Measurements from ENCODE around the gene EHMT1. TPM values are rescaled to one million over a fixed set of nuclear protein-coding genes. Genes with fewer than 3 reads are reported as not detected.
"Not testable (repeated sequence)": the region's sequence is repeated elsewhere in the genome, so short reads cannot be mapped to it uniquely, and the experiment has no call there.

EHMT1 gene
- total and polyA plus RNA-seq, 2 experiments from 2014 or later = 46.0 to 47.7 TPM

DNA sequence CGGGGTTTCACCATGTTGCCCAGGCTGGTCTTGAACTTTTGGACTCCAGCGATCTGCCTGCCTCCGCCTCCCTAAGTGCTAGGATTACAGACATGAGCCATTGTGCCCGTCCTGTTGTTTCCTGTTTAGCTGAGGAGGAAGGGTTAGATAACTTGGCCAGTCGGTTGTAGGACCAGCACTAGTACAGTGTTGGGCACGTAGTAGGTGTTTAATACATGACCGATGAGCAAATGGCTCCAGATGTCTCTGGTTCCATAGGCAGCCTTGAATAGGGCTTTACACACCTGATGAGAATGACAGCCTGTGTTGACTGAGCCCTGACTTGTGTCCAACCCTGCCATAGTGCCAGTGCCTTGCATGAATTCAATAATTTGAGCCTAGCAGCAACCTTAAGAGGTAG, 1.8 kb downstream of the EHMT1 start:
- peak overlapping the region; percentile 81 for H3K4me2 ChIP-seq
- H3K9me2 ChIP-seq (replicated peaks; ENCODE audit: insufficient read depth) = no peaks in the 10 kb centered on the region
- TF ChIP-seq EZH2phosphoT487 (IDR thresholded peaks at IDR 0.05; ENCODE audit: low read depth, severe bottlenecking, unreplicated experiment) (no peak), EZH2 (IDR thresholded peaks at IDR 0.05; ENCODE audit: borderline replicate concordance) (no peak)
- TF ChIP-seq, protein P1, sequence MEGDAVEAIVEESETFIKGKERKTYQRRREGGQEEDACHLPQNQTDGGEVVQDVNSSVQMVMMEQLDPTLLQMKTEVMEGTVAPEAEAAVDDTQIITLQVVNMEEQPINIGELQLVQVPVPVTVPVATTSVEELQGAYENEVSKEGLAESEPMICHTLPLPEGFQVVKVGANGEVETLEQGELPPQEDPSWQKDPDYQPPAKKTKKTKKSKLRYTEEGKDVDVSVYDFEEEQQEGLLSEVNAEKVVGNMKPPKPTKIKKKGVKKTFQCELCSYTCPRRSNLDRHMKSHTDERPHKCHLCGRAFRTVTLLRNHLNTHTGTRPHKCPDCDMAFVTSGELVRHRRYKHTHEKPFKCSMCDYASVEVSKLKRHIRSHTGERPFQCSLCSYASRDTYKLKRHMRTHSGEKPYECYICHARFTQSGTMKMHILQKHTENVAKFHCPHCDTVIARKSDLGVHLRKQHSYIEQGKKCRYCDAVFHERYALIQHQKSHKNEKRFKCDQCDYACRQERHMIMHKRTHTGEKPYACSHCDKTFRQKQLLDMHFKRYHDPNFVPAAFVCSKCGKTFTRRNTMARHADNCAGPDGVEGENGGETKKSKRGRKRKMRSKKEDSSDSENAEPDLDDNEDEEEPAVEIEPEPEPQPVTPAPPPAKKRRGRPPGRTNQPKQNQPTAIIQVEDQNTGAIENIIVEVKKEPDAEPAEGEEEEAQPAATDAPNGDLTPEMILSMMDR (IDR thresholded peaks at IDR 0.05; ENCODE audit: poor library complexity) = no peak
- H3K79me2 ChIP-seq = peaks cover 84% of the 10 kb centered on the region
- peaks cover 53% of the 10 kb centered on the region for H4K20me1 ChIP-seq (ENCODE audit: insufficient read depth, poor library complexity, severe bottlenecking)
- H3K36me3 ChIP-seq (replicated peaks; ENCODE audit: insufficient read depth, low read depth) = no peaks in the 10 kb centered on the region
- H2AFZ ChIP-seq = no peak overlapping the region
- no peaks in the 10 kb centered on the region for H3K9me3 ChIP-seq (ENCODE audit: low read depth)
- WGBS (ENCODE audit: low lambda C conversion rate, missing lambda C conversion rate) = 83% methylated on average over 7 of the region's 7 CpGs
- no peaks in the 10 kb centered on the region for H3K27me3 ChIP-seq
- H3K4me3 ChIP-seq = no peak overlapping the region
- no peak for DNase-seq (ENCODE audit: low spot score)
- peak overlapping the region; percentile 6 for H3K27ac ChIP-seq
- H3K4me1 ChIP-seq (ENCODE audit: insufficient read depth) = peaks cover 21% of the 10 kb centered on the region

DNA sequence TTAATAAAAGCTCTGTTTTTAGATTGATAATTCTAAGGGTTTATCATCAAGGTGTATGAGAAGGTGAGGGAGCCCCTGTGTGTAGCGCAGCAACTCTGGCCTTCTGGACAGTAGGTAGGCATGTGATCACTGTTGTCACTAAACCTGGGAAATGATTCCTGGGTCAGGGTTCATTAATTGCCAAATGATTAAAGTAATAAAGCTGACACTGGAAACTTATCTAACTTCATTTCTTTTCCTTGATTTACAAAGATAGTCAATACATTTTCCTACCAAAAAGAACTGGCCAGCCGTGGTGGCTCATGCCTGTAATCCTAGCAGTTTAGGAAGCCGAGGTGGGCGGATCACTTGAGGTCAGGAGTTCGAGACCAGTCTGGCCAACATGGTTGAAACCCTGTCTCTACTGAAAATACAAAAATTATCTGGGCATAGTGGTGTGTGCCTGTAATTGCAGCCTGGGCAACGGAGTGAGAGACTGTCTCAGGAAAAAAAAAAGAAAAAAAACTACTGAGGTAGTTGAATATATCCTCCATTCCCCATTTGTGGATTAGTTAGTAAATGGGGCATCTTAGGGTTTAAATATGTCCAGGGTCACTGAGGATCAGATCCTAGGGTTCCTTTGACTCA, 2.4 kb downstream of the EHMT1 start:
- TF ChIP-seq EZH2phosphoT487 (IDR thresholded peaks at IDR 0.05; ENCODE audit: low read depth, severe bottlenecking, unreplicated experiment) = no peak
- TF ChIP-seq, protein P1 (IDR thresholded peaks at IDR 0.05; ENCODE audit: poor library complexity) = peak; percentile 21
- Histone ChIP-seq H3K36me3 (replicated peaks; ENCODE audit: insufficient read depth, low read depth) (no peaks in the 10 kb centered on the region), H3K4me2 (peak overlapping the region; percentile 81), H2AFZ (no peak overlapping the region), H4K20me1 (ENCODE audit: insufficient read depth, poor library complexity, severe bottlenecking) (peaks cover 59% of the 10 kb centered on the region), H3K9me3 (ENCODE audit: low read depth) (no peaks in the 10 kb centered on the region), H3K27me3 (no peaks in the 10 kb centered on the region), H3K9me2 (replicated peaks; ENCODE audit: insufficient read depth) (no peaks in the 10 kb centered on the region), H3K4me3 (no peak overlapping the region), H3K4me1 (ENCODE audit: insufficient read depth) (peaks cover 21% of the 10 kb centered on the region), H3K27ac (peak overlapping the region; percentile 6), H3K79me2 (peaks cover 88% of the 10 kb centered on the region)
- no peak for DNase-seq (ENCODE audit: low spot score)
- WGBS (ENCODE audit: low lambda C conversion rate, missing lambda C conversion rate) = 66% methylated on average over 6 of the region's 6 CpGs

DNA sequence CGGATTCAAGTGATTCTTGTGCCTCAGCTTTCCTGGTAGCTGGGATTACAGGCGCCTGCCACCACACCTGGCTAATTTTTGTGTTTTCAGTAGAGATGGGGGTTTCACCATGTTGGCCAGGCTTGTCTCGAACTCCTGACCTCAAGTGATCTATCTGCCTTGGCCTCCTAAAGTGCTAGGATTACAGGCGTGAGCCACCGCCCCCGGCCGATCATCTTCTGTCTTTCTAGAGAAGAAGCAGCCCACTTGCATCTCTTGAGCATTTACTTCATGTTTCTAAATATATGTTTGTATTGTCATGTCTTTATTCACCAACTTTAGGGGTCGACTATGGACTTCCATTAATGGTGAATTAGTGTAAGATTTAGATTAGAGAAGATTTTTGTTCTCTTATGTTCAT, 3.4 kb downstream of the EHMT1 start:
- not testable (repeated sequence) for H3K4me3 ChIP-seq; DNase-seq (ENCODE audit: low spot score); H2AFZ ChIP-seq; H3K9me2 ChIP-seq (replicated peaks; ENCODE audit: insufficient read depth); H3K27ac ChIP-seq; H3K4me2 ChIP-seq; H3K36me3 ChIP-seq (replicated peaks; ENCODE audit: insufficient read depth, low read depth); H3K27me3 ChIP-seq; H3K9me3 ChIP-seq (ENCODE audit: low read depth)
- WGBS (ENCODE audit: low lambda C conversion rate, missing lambda C conversion rate) = 95% methylated on average over 8 of the region's 8 CpGs
- H4K20me1 ChIP-seq (ENCODE audit: insufficient read depth, poor library complexity, severe bottlenecking) = peaks cover 67% of the 10 kb centered on the region
- peaks cover 88% of the 10 kb centered on the region for H3K79me2 ChIP-seq
- peaks cover 19% of the 10 kb centered on the region for H3K4me1 ChIP-seq (ENCODE audit: insufficient read depth)

DNA sequence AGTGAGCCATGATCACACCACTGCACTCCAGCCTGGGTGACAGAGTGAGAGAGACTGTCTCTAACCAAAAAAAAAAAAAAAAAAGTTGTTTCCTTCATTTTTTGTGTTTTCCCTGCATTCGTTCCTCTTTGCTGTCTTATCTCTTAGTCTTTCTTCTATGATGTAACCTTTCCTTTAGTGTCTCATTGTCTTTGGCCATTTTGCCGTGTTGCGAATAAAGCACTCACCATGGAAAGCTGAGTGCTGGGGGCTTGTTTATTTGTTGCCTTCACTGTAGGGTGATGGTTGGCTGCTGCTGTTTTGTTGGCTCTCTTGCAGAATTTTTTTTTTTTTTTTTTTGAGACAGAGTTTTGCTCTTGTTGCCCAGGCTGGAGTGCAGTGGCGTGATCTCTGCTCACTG, 7.7 kb downstream of the EHMT1 start:
- Histone ChIP-seq H3K79me2 (peaks cover 100% of the 10 kb centered on the region), H3K9me3 (ENCODE audit: low read depth) (no peaks in the 10 kb centered on the region), H4K20me1 (ENCODE audit: insufficient read depth, poor library complexity, severe bottlenecking) (peaks cover 93% of the 10 kb centered on the region), H3K4me2 (no peak overlapping the region), H3K36me3 (replicated peaks; ENCODE audit: insufficient read depth, low read depth) (no peaks in the 10 kb centered on the region), H3K4me1 (ENCODE audit: insufficient read depth) (peaks cover 6% of the 10 kb centered on the region), H2AFZ (no peak overlapping the region), H3K27me3 (no peaks in the 10 kb centered on the region), H3K9me2 (replicated peaks; ENCODE audit: insufficient read depth) (no peaks in the 10 kb centered on the region), H3K27ac (no peak overlapping the region), H3K4me3 (no peak overlapping the region)
- WGBS (ENCODE audit: low lambda C conversion rate, missing lambda C conversion rate) = 91% methylated on average over 4 of the region's 4 CpGs
- no peak for DNase-seq (ENCODE audit: low spot score)
- TF ChIP-seq, protein P1 (IDR thresholded peaks at IDR 0.05; ENCODE audit: poor library complexity) = no peak
- TF ChIP-seq EZH2 (IDR thresholded peaks at IDR 0.05; ENCODE audit: borderline replicate concordance) (no peak), EZH2phosphoT487 (IDR thresholded peaks at IDR 0.05; ENCODE audit: low read depth, severe bottlenecking, unreplicated experiment) (no peak)

DNA sequence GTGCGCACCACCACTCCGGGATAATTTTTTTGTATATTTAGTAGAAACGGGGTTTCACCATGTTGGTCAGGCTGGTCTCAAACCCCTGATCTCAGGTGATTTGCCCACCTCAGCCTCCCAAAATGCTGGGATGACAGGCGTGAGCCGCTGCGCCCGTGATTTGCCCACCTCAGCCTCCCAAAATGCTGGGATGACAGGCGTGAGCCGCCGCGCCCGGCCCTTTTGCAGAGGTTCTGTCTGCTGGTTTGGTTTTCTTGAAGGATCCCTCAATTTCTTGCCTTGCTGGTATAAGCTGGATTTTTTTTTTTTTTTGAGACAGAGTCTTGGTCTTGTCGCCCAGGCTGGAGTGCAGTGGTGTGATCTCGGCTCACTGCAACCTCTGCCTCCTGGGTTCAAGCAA, 8.6 kb downstream of the EHMT1 start:
- Histone ChIP-seq H3K79me2 (peaks cover 100% of the 10 kb centered on the region), H4K20me1 (ENCODE audit: insufficient read depth, poor library complexity, severe bottlenecking) (peaks cover 92% of the 10 kb centered on the region)
- not testable (repeated sequence) for H2AFZ ChIP-seq; H3K27me3 ChIP-seq; H3K9me3 ChIP-seq (ENCODE audit: low read depth); H3K27ac ChIP-seq; H3K36me3 ChIP-seq (replicated peaks; ENCODE audit: insufficient read depth, low read depth); DNase-seq (ENCODE audit: low spot score); H3K4me2 ChIP-seq; H3K4me1 ChIP-seq (ENCODE audit: insufficient read depth); H3K4me3 ChIP-seq; H3K9me2 ChIP-seq (replicated peaks; ENCODE audit: insufficient read depth)
- 98% methylated on average over 14 of the region's 14 CpGs for WGBS (ENCODE audit: low lambda C conversion rate, missing lambda C conversion rate)
